SIG-M5 (cell line): ENCODE data around the gene NDUFB8.

ENCODE experiments used
- DNase-seq: peaks from one replicate; lab custom pipeline; 2025; lab: John Stamatoyannopoulos, UW

NDUFB8 gene

GRCh38 chr10:100506596-100507356, 22.9 kb downstream of the NDUFB8 start:
- no peak for DNase-seq

GRCh38 chr10:100505164-100505563, 24.5 kb downstream of the NDUFB8 start:
- no peak for DNase-seq

- DNase-seq, result no peak
Measured at GRCh38 chr10:100504096-100504495, 25.6 kb downstream of the NDUFB8 start.

GRCh38 chr10:100502926-100503494, 26.7 kb downstream of the NDUFB8 start:
- no peak for DNase-seq

- no peak for DNase-seq
Measured at GRCh38 chr10:100501423-100501822, 28.2 kb downstream of the NDUFB8 start.

GRCh38 chr10:100498059-100498458, 31.6 kb downstream of the NDUFB8 start:
- DNase-seq, result no peak

GRCh38 chr10:100496567-100496966, 33.1 kb downstream of the NDUFB8 start:
- DNase-seq, result no peak

GRCh38 chr10:100490531-100490930, 39.1 kb downstream of the NDUFB8 start:
- no peak for DNase-seq

- DNase-seq, result no peak
Measured at GRCh38 chr10:100489396-100489795, 40.3 kb downstream of the NDUFB8 start.

- DNase-seq, result no peak
Measured at GRCh38 chr10:100487529-100487928, 42.1 kb downstream of the NDUFB8 start.

GRCh38 chr10:100485801-100486495, 43.7 kb downstream of the NDUFB8 start:
- no peak for DNase-seq

- no peak for DNase-seq
Measured at GRCh38 chr10:100485366-100485765, 44.3 kb downstream of the NDUFB8 start.

- no peak for DNase-seq
Measured at GRCh38 chr10:100483876-100484666, 45.6 kb downstream of the NDUFB8 start.

- no peak for DNase-seq
Measured at GRCh38 chr10:100482834-100483185, 46.9 kb downstream of the NDUFB8 start.

GRCh38 chr10:100482181-100482833, 47.4 kb downstream of the NDUFB8 start:
- DNase-seq, result no peak

GRCh38 chr10:100481462-100482081, 48.1 kb downstream of the NDUFB8 start:
- DNase-seq, result no peak

GRCh38 chr10:100480002-100480401, 49.7 kb downstream of the NDUFB8 start:
- no peak for DNase-seq

- no peak for DNase-seq
Measured at GRCh38 chr10:100479037-100479436, 50.6 kb downstream of the NDUFB8 start.

- DNase-seq, result no peak
Measured at GRCh38 chr10:100477970-100478369, 51.7 kb downstream of the NDUFB8 start.
